Ovary (tissue), 3 donors: ENCODE data around the gene TRMT1.

ENCODE experiments used
- CTCF ChIP-seq, 3 donors: fragments of 450-650 bp in 2 of 3; fragments of 200-600 bp in 1 of 3; IDR thresholded peaks; one replicate each; pipeline versions ENCODE4 v1.5.1 to v1.8.0; 2016 to 2022; ENCODE audit warnings: antibody characterized with exemption in 3 of 3, mild to moderate bottlenecking in 1 of 3
- EP300 ChIP-seq: sonication (generic); formaldehyde crosslinking; IDR thresholded peaks from one replicate; pipeline ENCODE4 v1.6.1; 2017; ENCODE audit warnings: antibody characterized with exemption
- POLR2A ChIP-seq: fragments of 450-650 bp; IDR thresholded peaks from one replicate; pipeline ENCODE4 v1.6.1; 2017; ENCODE audit warnings: antibody characterized with exemption, mild to moderate bottlenecking, moderate library complexity
- donor health status: DM: no; HTN: no; CAD: no.

GRCh38 chr19:13092606-13093235 lies 23.8 kb downstream of the TRMT1 start:
- TF ChIP-seq EP300 (no peak), CTCF (IDR thresholded peaks at IDR 0.05) (no peak), POLR2A (no peak)
